ENCODE measurements around the gene UBN2. TPM values are rescaled to one million over a fixed set of nuclear protein-coding genes. Genes with fewer than 3 reads are reported as not detected.

The UBN2 gene
- total and polyA plus RNA-seq, 10 of the 15 experiments (the other 5 are each of a cell fraction or from before 2014, with no cell fraction given) = 0.27 to 8.5 (median 2.5) TPM

DNA sequence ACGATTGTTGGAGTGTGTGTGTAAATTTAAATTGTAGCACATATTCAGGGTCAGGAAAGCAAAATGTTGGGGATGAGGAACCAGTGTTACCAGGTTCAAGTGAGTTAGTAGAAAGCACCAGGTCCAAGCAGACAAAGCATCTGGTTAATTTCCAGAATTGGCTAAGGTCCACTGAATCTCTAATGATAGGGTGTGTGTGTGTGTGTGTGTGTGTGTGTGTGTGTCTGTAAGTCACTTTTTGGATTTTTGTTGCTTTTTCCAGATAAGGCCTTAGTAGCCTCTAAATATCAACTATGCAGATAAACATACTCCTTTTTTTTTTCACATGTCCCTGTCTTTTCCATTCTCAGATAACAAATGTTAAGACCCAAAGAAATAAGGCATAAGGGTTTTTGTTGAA lies 73.5 kb downstream of the UBN2 start (continued):
- TF ChIP-seq STAT1 (conservative IDR thresholded peaks at IDR 0.05) (no peak), ZBED1 (IDR thresholded peaks at IDR 0.05; ENCODE audit: borderline replicate concordance) (no peak)

DNA sequence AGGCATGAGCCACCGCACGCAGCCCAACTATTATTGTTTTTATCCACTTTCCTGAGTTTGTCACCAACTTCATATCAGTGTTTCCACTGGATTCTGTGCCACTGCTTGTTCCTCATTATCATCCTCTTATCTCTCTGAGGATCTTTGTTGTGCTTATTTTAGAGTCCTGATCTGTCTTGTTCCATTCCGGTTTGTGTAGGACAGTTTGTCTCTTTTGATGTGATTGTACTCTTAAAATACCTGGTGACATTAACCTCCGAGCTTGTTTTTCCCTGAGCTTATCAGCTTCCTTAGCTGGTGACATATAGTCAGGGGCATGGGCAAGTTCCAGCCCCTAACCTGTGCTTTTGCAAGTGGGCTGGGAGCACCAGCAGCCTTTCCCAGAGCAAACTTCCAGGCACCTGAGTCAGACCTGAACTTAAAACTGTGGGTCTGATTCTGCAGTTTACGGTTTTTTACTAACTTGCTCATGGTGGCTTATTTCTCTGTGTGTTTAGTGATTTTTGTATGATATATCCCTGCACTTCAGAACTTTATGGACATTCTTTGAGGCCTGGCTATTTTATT lies 87.0 kb downstream of the UBN2 start:
- ChIA-PET SMC1A (ENCODE audit: uncharacterized antibody, unreplicated experiment) (interaction anchor here (0.6 kb wide), 1 partner anchor 257 kb away, joined by 3 read pairs; no protein-coding TSS in a partner anchor), POLR2A (no interaction called here), CTCF (interaction anchor here (1.0 kb wide), 1 partner anchor 114 kb away, joined by 3 read pairs; no protein-coding TSS in a partner anchor), RAD21 (ENCODE audit: unreplicated experiment) (no interaction called here)
- BruUV-seq (replicated peaks) = no TSS peak
- no peak overlapping the region for H3K4me3 ChIP-seq
- H3K27ac ChIP-seq (ENCODE audit: control insufficient read depth, insufficient read depth) = no peak overlapping the region
- in situ Hi-C loops (cut with MboI) (no loop called here), intact Hi-C loops (cut with micrococcal nuclease; ENCODE audit: unreplicated experiment) (no loop called here)
- no peak overlapping the region for H3K9ac ChIP-seq (ENCODE audit: control insufficient read depth, insufficient read depth, low read length)
- no peaks in the 10 kb centered on the region for H3K79me2 ChIP-seq (ENCODE audit: control insufficient read depth, insufficient read depth, low read length)
- 70% methylated on average over 5 of the region's 5 CpGs for WGBS (ENCODE audit: insufficient coverage, insufficient replicate concordance, low lambda C conversion rate, missing lambda C conversion rate)
- no peaks in the 10 kb centered on the region for H4K20me1 ChIP-seq (ENCODE audit: control insufficient read depth, insufficient read depth)
- ATAC-seq = no peak
- DNase-seq (ENCODE audit: low read depth, low spot score) = no peak
- H3K36me3 ChIP-seq (ENCODE audit: control insufficient read depth in 2 of 2, insufficient read depth in 2 of 2, low read length in 1 of 2) = no peaks in the 10 kb centered on the region
- no peaks in the 10 kb centered on the region for H3K27me3 ChIP-seq (replicated peaks in 1 of 2; ENCODE audit: control insufficient read depth in 2 of 2, insufficient read depth in 2 of 2, low read length in 1 of 2)
- no peaks in the 10 kb centered on the region for H3K4me1 ChIP-seq (ENCODE audit: control insufficient read depth, insufficient read depth, low read length)
- FAIRE-seq = no peak
- no peak overlapping the region for H2AFZ ChIP-seq (ENCODE audit: control insufficient read depth, low read depth, low read length)
- no peak overlapping the region for H3K4me2 ChIP-seq (ENCODE audit: control insufficient read depth, insufficient read depth)
- no peaks in the 10 kb centered on the region for H3K9me3 ChIP-seq (replicated peaks; ENCODE audit: control insufficient read depth, insufficient read depth, low read length)
- TF ChIP-seq SMC3 (IDR thresholded peaks at IDR 0.05; ENCODE audit: borderline replicate concordance, low read length) = no peak
- TF ChIP-seq IKZF2 (IDR thresholded peaks at IDR 0.05) = no peak
- TF ChIP-seq, protein P1, sequence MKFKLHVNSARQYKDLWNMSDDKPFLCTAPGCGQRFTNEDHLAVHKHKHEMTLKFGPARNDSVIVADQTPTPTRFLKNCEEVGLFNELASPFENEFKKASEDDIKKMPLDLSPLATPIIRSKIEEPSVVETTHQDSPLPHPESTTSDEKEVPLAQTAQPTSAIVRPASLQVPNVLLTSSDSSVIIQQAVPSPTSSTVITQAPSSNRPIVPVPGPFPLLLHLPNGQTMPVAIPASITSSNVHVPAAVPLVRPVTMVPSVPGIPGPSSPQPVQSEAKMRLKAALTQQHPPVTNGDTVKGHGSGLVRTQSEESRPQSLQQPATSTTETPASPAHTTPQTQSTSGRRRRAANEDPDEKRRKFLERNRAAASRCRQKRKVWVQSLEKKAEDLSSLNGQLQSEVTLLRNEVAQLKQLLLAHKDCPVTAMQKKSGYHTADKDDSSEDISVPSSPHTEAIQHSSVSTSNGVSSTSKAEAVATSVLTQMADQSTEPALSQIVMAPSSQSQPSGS (IDR thresholded peaks at IDR 0.05; ENCODE audit: low read length) = no peak
- no peak for TF ChIP-seq ZNF24 (IDR thresholded peaks at IDR 0.05)
- TF ChIP-seq RB1 (IDR thresholded peaks at IDR 0.05; ENCODE audit: borderline replicate concordance) = no peak
- TF ChIP-seq, protein P2, sequence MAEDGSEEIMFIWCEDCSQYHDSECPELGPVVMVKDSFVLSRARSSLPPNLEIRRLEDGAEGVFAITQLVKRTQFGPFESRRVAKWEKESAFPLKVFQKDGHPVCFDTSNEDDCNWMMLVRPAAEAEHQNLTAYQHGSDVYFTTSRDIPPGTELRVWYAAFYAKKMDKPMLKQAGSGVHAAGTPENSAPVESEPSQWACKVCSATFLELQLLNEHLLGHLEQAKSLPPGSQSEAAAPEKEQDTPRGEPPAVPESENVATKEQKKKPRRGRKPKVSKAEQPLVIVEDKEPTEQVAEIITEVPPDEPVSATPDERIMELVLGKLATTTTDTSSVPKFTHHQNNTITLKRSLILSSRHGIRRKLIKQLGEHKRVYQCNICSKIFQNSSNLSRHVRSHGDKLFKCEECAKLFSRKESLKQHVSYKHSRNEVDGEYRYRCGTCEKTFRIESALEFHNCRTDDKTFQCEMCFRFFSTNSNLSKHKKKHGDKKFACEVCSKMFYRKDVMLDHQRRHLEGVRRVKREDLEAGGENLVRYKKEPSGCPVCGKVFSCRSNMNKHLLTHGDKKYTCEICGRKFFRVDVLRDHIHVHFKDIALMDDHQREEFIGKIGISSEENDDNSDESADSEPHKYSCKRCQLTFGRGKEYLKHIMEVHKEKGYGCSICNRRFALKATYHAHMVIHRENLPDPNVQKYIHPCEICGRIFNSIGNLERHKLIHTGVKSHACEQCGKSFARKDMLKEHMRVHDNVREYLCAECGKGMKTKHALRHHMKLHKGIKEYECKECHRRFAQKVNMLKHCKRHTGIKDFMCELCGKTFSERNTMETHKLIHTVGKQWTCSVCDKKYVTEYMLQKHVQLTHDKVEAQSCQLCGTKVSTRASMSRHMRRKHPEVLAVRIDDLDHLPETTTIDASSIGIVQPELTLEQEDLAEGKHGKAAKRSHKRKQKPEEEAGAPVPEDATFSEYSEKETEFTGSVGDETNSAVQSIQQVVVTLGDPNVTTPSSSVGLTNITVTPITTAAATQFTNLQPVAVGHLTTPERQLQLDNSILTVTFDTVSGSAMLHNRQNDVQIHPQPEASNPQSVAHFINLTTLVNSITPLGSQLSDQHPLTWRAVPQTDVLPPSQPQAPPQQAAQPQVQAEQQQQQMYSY (CRISPR knock-in tag; IDR thresholded peaks at IDR 0.05) = no peak
- TF ChIP-seq, protein P3, sequence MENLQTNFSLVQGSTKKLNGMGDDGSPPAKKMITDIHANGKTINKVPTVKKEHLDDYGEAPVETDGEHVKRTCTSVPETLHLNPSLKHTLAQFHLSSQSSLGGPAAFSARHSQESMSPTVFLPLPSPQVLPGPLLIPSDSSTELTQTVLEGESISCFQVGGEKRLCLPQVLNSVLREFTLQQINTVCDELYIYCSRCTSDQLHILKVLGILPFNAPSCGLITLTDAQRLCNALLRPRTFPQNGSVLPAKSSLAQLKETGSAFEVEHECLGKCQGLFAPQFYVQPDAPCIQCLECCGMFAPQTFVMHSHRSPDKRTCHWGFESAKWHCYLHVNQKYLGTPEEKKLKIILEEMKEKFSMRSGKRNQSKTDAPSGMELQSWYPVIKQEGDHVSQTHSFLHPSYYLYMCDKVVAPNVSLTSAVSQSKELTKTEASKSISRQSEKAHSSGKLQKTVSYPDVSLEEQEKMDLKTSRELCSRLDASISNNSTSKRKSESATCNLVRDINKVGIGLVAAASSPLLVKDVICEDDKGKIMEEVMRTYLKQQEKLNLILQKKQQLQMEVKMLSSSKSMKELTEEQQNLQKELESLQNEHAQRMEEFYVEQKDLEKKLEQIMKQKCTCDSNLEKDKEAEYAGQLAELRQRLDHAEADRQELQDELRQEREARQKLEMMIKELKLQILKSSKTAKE (IDR thresholded peaks at IDR 0.05; ENCODE audit: low read depth, poor library complexity, severe bottlenecking) = no peak
- no peak for TF ChIP-seq ZSCAN29 (IDR thresholded peaks at IDR 0.05)
- no peak for TF ChIP-seq HDGF (IDR thresholded peaks at IDR 0.05)
- TF ChIP-seq MYC (IDR thresholded peaks at IDR 0.05; ENCODE audit: insufficient read depth, insufficient read length, insufficient replicate concordance, low read length, severe bottlenecking) = no peak
